H1 (cell line): Measurements from ENCODE around the gene NCK2. TPM values are rescaled to one million over a fixed set of nuclear protein-coding genes. Genes with fewer than 3 reads are reported as not detected.

ENCODE experiments used
- CTCF ChIA-PET: fragments of 300-600 bp; sonication (Branson Sonifier 250); formaldehyde crosslinking; loops from one replicate; lab custom pipeline; 2021; ENCODE audit not compliant: partially characterized antibody; lab: Charles Lee
- POLR2A ChIA-PET: fragments of 300-600 bp; sonication (Branson Sonifier 250); formaldehyde crosslinking; loops from one replicate; lab custom pipeline; 2021; ENCODE audit warnings: inconsistent platforms; ENCODE audit not compliant: partially characterized antibody; lab: Charles Lee
- DNase-seq, 2 experiments: peaks; one replicate each; pipeline versions ENCODE4 v3.0.0 to v3.0.0-alpha.2; 2010 to 2022; ENCODE audit warnings: low spot score in 2 of 2, low read depth in 1 of 2, mixed read lengths in 1 of 2
- FAIRE-seq: peaks from 2 replicates; lab custom pipeline; 2011; peaks lifted over from hg19 to GRCh38; lab: Jason Lieb, UNC
- H2AFZ ChIP-seq: 2 replicates; pipeline ENCODE4 v1.8.1; 2012; ENCODE audit warnings: low read length, inconsistent platforms
- H2AK5ac ChIP-seq: 2 replicates; pipeline ENCODE4 v1.6.1; 2013; ENCODE audit warnings: low read depth, low read length
- H2BK120ac ChIP-seq: replicated peaks from 2 replicates; pipeline ENCODE3; 2013; ENCODE audit warnings: low read depth, low read length, inconsistent platforms
- H2BK12ac ChIP-seq: 2 replicates; pipeline ENCODE4 v1.6.1; 2013; ENCODE audit warnings: low read depth, low read length
- H2BK15ac ChIP-seq: 2 replicates; pipeline ENCODE4 v1.6.1; 2013; ENCODE audit warnings: low read length
- H2BK20ac ChIP-seq: 2 replicates; pipeline ENCODE4 v1.6.1; 2013; ENCODE audit warnings: low read length
- H2BK5ac ChIP-seq: 2 replicates; pipeline ENCODE4 v1.6.1; 2013; ENCODE audit warnings: low read depth, low read length
- H3K14ac ChIP-seq: 2 replicates; pipeline ENCODE4 v1.6.1; 2013; ENCODE audit warnings: inconsistent platforms; ENCODE audit not compliant: insufficient read length
- H3K18ac ChIP-seq: 2 replicates; pipeline ENCODE4 v1.6.1; 2013; ENCODE audit warnings: low read length; ENCODE audit errors: extremely low read depth
- H3K23ac ChIP-seq: 2 replicates; pipeline ENCODE4 v1.6.1; 2013; ENCODE audit warnings: inconsistent platforms; ENCODE audit not compliant: insufficient read length
- H3K23me2 ChIP-seq: 2 replicates; pipeline ENCODE4 v1.6.1; 2013; ENCODE audit warnings: low read depth, low read length
- H3K27ac ChIP-seq: 2 replicates; pipeline ENCODE4 v1.6.1; 2011; ENCODE audit warnings: low read depth, low read length, inconsistent platforms
- H3K27me3 ChIP-seq, 4 experiments: replicated peaks in 1 of 4; 1 replicate in 1 of 4; 2 replicates in 3 of 4; pipeline versions ENCODE4 v1.6.1 to v1.8.1; 2011 to 2013; ENCODE audit warnings: low read length in 3 of 4, mild to moderate bottlenecking in 3 of 4, inconsistent platforms in 2 of 4, mixed read lengths in 2 of 4, moderate library complexity in 1 of 4; ENCODE audit not compliant: control insufficient read depth in 3 of 4, insufficient read depth in 3 of 4; ENCODE audit errors: extremely low read depth in 1 of 4
- H3K36me3 ChIP-seq, 4 experiments: 2 replicates each; pipeline versions ENCODE4 v1.6.1 to v1.8.1; 2011 to 2013; ENCODE audit warnings: mild to moderate bottlenecking in 4 of 4, low read length in 3 of 4, moderate library complexity in 2 of 4, control low read depth in 1 of 4, inconsistent platforms in 1 of 4; ENCODE audit not compliant: insufficient read depth in 4 of 4, control insufficient read depth in 2 of 4
- H3K4ac ChIP-seq: replicated peaks from 2 replicates; pipeline ENCODE3; 2013; ENCODE audit warnings: low read length, low read depth, mixed read lengths, inconsistent platforms; ENCODE audit not compliant: insufficient read length
- H3K4me1 ChIP-seq, 4 experiments: replicated peaks in 1 of 4; 1 replicate in 1 of 4; 2 replicates in 3 of 4; pipeline versions ENCODE4 v1.6.1 to v1.8.1; 2011 to 2013; ENCODE audit warnings: low read length in 3 of 4, inconsistent platforms in 2 of 4, mixed read lengths in 1 of 4; ENCODE audit not compliant: insufficient read depth in 4 of 4, control insufficient read depth in 3 of 4
- H3K4me2 ChIP-seq, 2 experiments: 2 replicates each; pipeline versions ENCODE4 v1.6.1 to v1.8.1; 2011 to 2013; ENCODE audit warnings: low read depth in 2 of 2, low read length in 2 of 2, control low read depth in 1 of 2, inconsistent platforms in 1 of 2, mild to moderate bottlenecking in 1 of 2; ENCODE audit not compliant: insufficient read depth in 1 of 2
- H3K4me3 ChIP-seq, 4 experiments: fragments of 200-600, 300-600 bp in 1 of 4; sonication (generic), shearing (Covaris generic), sonication (Bioruptor Twin) in 1 of 4; 2 replicates each; pipeline versions ENCODE4 v1.5.1 to v1.8.1; 2011 to 2016; ENCODE audit warnings: low read length in 4 of 4, low read depth in 3 of 4, control low read depth in 2 of 4, inconsistent platforms in 2 of 4, mild to moderate bottlenecking in 2 of 4, mixed read lengths in 1 of 4, moderate library complexity in 1 of 4; ENCODE audit not compliant: insufficient read depth in 2 of 4; ENCODE audit errors: extremely low read depth in 1 of 4
- H3K56ac ChIP-seq: replicated peaks from 2 replicates; pipeline ENCODE3; 2013; ENCODE audit warnings: low read depth, mild to moderate bottlenecking, mixed read lengths, low read length, inconsistent platforms; ENCODE audit not compliant: insufficient read length
- H3K79me1 ChIP-seq: 2 replicates; pipeline ENCODE4 v1.6.1; 2013; ENCODE audit warnings: low read depth, low read length, control low read depth
- H3K79me2 ChIP-seq, 2 experiments: 2 replicates each; pipeline versions ENCODE4 v1.6.1 to v1.8.1; 2012 to 2013; ENCODE audit warnings: low read length in 2 of 2, mild to moderate bottlenecking in 2 of 2, inconsistent platforms in 1 of 2; ENCODE audit not compliant: insufficient read depth in 2 of 2, control insufficient read depth in 1 of 2
- H3K9ac ChIP-seq, 4 experiments: replicated peaks in 1 of 4; 1 replicate in 1 of 4; 2 replicates in 3 of 4; pipeline versions ENCODE4 v1.6.1 to v1.8.1; 2011 to 2013; ENCODE audit warnings: low read depth in 3 of 4, low read length in 3 of 4, control low read depth in 2 of 4, mild to moderate bottlenecking in 2 of 4, moderate library complexity in 2 of 4, inconsistent platforms in 1 of 4; ENCODE audit errors: extremely low read depth in 1 of 4
- H3K9me3 ChIP-seq, 2 experiments: 2 replicates each; pipeline versions ENCODE4 v1.6.1 to v1.8.1; 2012 to 2013; ENCODE audit warnings: mild to moderate bottlenecking in 2 of 2, moderate library complexity in 2 of 2, control low read depth in 1 of 2, inconsistent platforms in 1 of 2, low read depth in 1 of 2, low read length in 1 of 2, mixed read lengths in 1 of 2; ENCODE audit not compliant: insufficient read depth in 2 of 2
- H4K20me1 ChIP-seq, 2 experiments: replicated peaks in 1 of 2; 2 replicates each; pipeline versions ENCODE3 to v1.8.1; 2011 to 2013; ENCODE audit warnings: inconsistent platforms in 2 of 2, low read length in 2 of 2, mild to moderate bottlenecking in 1 of 2; ENCODE audit not compliant: insufficient read depth in 2 of 2, control insufficient read depth in 1 of 2
- H4K5ac ChIP-seq: 2 replicates; pipeline ENCODE4 v1.6.1; 2013; ENCODE audit warnings: low read length, low read depth, mixed read lengths, inconsistent platforms; ENCODE audit not compliant: insufficient read length
- H4K8ac ChIP-seq: 2 replicates; pipeline ENCODE4 v1.8.0; 2013; ENCODE audit warnings: mild to moderate bottlenecking, moderate library complexity, low read length, inconsistent platforms; ENCODE audit not compliant: insufficient read depth; ENCODE audit errors: extremely low read depth
- H4K91ac ChIP-seq: replicated peaks from 2 replicates; pipeline ENCODE3; 2013; ENCODE audit warnings: low read length, mixed read lengths, inconsistent platforms; ENCODE audit not compliant: insufficient read length
- BCL11A ChIP-seq, 2 experiments: IDR thresholded peaks; one replicate each; pipeline ENCODE4 v1.6.1; 2011; ENCODE audit warnings: low read depth in 2 of 2, low read length in 2 of 2, mild to moderate bottlenecking in 2 of 2
- HDAC6 ChIP-seq: IDR thresholded peaks from one replicate; pipeline ENCODE4 v1.7.1; 2012; ENCODE audit warnings: low read depth, mild to moderate bottlenecking, inconsistent platforms, low read length, moderate library complexity
- WGBS, 2 experiments: shearing (Covaris generic) in 1 of 2; methylation state at CpG; one replicate each; pipeline versions ENCODE4 v1.1.6 to v1.1.7; 2013 to 2015; ENCODE audit warnings: low lambda C conversion rate in 2 of 2, mixed read lengths in 2 of 2, inconsistent platforms in 1 of 2, low coverage in 1 of 2, missing lambda C conversion rate in 1 of 2; ENCODE audit not compliant: insufficient replicate concordance in 2 of 2, insufficient coverage in 1 of 2, insufficient read length in 1 of 2; ENCODE audit errors: extremely low coverage in 1 of 2, missing lambda C conversion rate in 1 of 2; 5-methylcytosine and 5-hydroxymethylcytosine counted together
- polyA plus RNA-seq, 7 experiments: library from polyadenylated mRNA; depleted of rRNA in 3 of 7; stranded (reverse) in 5 of 7; unstranded in 2 of 7; fragments of >200 nt in 5 of 7; fragments of 200-250 nt in 2 of 7; gene quantifications; 1 replicate in 5 of 7; 2 replicates in 1 of 7; 4 replicates in 1 of 7; pipeline versions ENCODE4 v1.2.1 to v1.2.3, GENCODE V29; 2011 to 2013; ENCODE audit warnings: missing spikeins in 2 of 7, mixed read lengths in 2 of 7
- total RNA-seq: library from RNA; stranded (reverse); fragmentation: NEBNext Ultra II Directional; extraction: Animal tissue kit (Norgen Biotek cat#: 25700); gene quantifications from 2 replicates; pipeline ENCODE4 v1.2.1, GENCODE V29; 2021

Gene NCK2
- total and polyA plus RNA-seq, 2 of the 8 experiments (the other 6 are each of a cell fraction or from before 2014, with no cell fraction given), result 30.3 to 65.7 TPM

DNA sequence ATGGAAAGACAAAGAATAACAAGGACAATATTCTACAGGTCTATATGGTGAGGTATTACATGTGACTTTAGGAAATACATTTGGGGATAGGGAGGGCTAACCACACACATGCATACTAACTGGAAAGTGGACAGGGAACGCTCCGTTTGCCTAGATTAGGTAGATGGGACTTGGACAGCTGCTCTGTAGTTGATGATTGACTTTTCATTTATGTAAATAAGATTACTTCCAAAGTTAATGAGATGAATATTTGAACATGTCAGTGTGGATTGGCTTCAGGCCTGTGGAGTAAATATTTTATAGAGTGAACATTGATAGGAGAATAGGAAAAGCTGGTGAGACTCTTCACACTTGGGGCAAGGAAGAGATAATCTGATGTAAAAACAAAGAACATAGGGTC lies 142.0 kb downstream of the NCK2 start:
- peaks cover 0 to 70% of the 10 kb centered on the region in 2 experiments; a peak in 3 of 4 replicates for H3K79me2 ChIP-seq
- H4K5ac ChIP-seq, result no peak overlapping the region
- no peak overlapping the region for H3K4me3 ChIP-seq
- WGBS, 2 experiments, result 86% methylated on average over 2 of the region's 2 CpGs; no CpG with 5 or more reads in 1 of the 2 experiments
- ChIA-PET POLR2A (no interaction called here), CTCF (no interaction called here)
- no peak overlapping the region for H2AFZ ChIP-seq
- no peak overlapping the region for H3K18ac ChIP-seq
- no peak overlapping the region for H4K8ac ChIP-seq
- peaks cover 5% of the 10 kb centered on the region for H3K79me1 ChIP-seq
- peaks cover 2 to 6% (median 4%) of the 10 kb centered on the region in 4 experiments; a peak in 5 of 7 replicates for H3K4me1 ChIP-seq
- H3K27me3 ChIP-seq, result no peaks in the 10 kb centered on the region
- FAIRE-seq, result no peak
- H3K36me3 ChIP-seq, result peaks cover 0 to 5% (median 0%) of the 10 kb centered on the region in 4 experiments; a peak in 1 of 8 replicates
- DNase-seq, result no peak
- H3K9ac ChIP-seq, result no peak overlapping the region
- H3K14ac ChIP-seq, result no peak overlapping the region
- no peak overlapping the region for H2BK12ac ChIP-seq
- H3K4ac ChIP-seq, result no peak overlapping the region
- H4K20me1 ChIP-seq, result peaks cover 0 to 4% of the 10 kb centered on the region in 2 experiments
- no peak overlapping the region for H3K27ac ChIP-seq
- H3K9me3 ChIP-seq, result peaks cover 7 to 11% of the 10 kb centered on the region in 2 experiments; a peak in 3 of 4 replicates
- H2BK20ac ChIP-seq, result no peak overlapping the region
- H3K56ac ChIP-seq, result no peak overlapping the region
- no peak overlapping the region for H2BK15ac ChIP-seq
- no peak overlapping the region for H4K91ac ChIP-seq
- 0 out of 2 replicates have a peak, but pooled peaks cover 2% of the 10 kb centered on the region for H3K23me2 ChIP-seq
- no peak overlapping the region for H2BK120ac ChIP-seq
- no peak overlapping the region for H2AK5ac ChIP-seq
- H2BK5ac ChIP-seq, result no peak overlapping the region
- H3K4me2 ChIP-seq, result no peak overlapping the region
- no peak overlapping the region for H3K23ac ChIP-seq
- no peak for TF ChIP-seq HDAC6
- no peak for TF ChIP-seq BCL11A (IDR thresholded peaks at IDR 0.05; ENCODE audit: low read depth in 2 of 2, low read length in 2 of 2)
